PFSK-1 (cell line): ENCODE data around the gene DOLPP1.

Experiments used
- POLR2AphosphoS5 ChIP-seq: IDR thresholded peaks from 2 replicates; pipeline ENCODE4 v1.6.1; 2012; ENCODE audit warnings: low read depth, mild to moderate bottlenecking, control low read depth, low read length, moderate library complexity
- REST ChIP-seq, 2 experiments: IDR thresholded peaks; 2 replicates each; pipeline versions ENCODE4 v1.6.1 to v1.8.0; 2011 to 2012; ENCODE audit warnings: low read depth in 2 of 2, low read length in 2 of 2, control low read depth in 1 of 2, inconsistent platforms in 1 of 2, mild to moderate bottlenecking in 1 of 2, moderate library complexity in 1 of 2; ENCODE audit not compliant: insufficient read depth in 1 of 2
- SIN3A ChIP-seq: IDR thresholded peaks from 2 replicates; pipeline ENCODE4 v1.6.1; 2012; ENCODE audit warnings: mild to moderate bottlenecking, low read length, moderate library complexity, borderline replicate concordance; ENCODE audit not compliant: insufficient read depth
- TAF1 ChIP-seq: IDR thresholded peaks from 2 replicates; pipeline ENCODE4 v1.6.1; 2012; ENCODE audit warnings: low read length, control low read depth, borderline replicate concordance; ENCODE audit not compliant: insufficient read depth

- TF ChIP-seq REST (IDR thresholded peaks at IDR 0.05; ENCODE audit: insufficient read depth in 1 of 2, low read depth in 2 of 2, low read length in 2 of 2), result no peak
- no peak for TF ChIP-seq TAF1
- TF ChIP-seq POLR2AphosphoS5, result no peak
- no peak for TF ChIP-seq SIN3A
These were observed 43.2 kb upstream of the DOLPP1 start for GRCh38 chr9:129037767-129038098.
